H9 (cell line): ENCODE data around the gene CDH23. TPM values are rescaled to one million over a fixed set of nuclear protein-coding genes. Genes with fewer than 3 reads are reported as not detected.

Source experiments
- DNase-seq: peaks from one replicate; pipeline ENCODE4 v3.0.0-alpha.2; 2017
- H2AFZ ChIP-seq: one replicate; pipeline ENCODE4 v1.6.1; 2013; ENCODE audit warnings: mild to moderate bottlenecking, low read length, control low read depth, moderate library complexity
- H2AK5ac ChIP-seq: 2 replicates; pipeline ENCODE4 v1.6.1; 2013; ENCODE audit warnings: low read length, control low read depth, mixed read lengths; ENCODE audit not compliant: insufficient read length
- H2BK120ac ChIP-seq: one replicate; pipeline ENCODE4 v1.6.1; 2013; ENCODE audit warnings: low read depth, mild to moderate bottlenecking, low read length, control low read depth, inconsistent platforms; ENCODE audit not compliant: poor library complexity, severe bottlenecking
- H2BK12ac ChIP-seq: 2 replicates; pipeline ENCODE4 v1.6.1; 2013; ENCODE audit warnings: low read length, control low read depth, mixed read lengths, low read depth; ENCODE audit not compliant: insufficient read length
- H2BK15ac ChIP-seq: 2 replicates; pipeline ENCODE4 v1.6.1; 2013; ENCODE audit warnings: low read depth, low read length, control low read depth
- H2BK20ac ChIP-seq: one replicate; pipeline ENCODE4 v1.6.1; 2013; ENCODE audit warnings: low read depth, mild to moderate bottlenecking, low read length, control low read depth, inconsistent platforms; ENCODE audit not compliant: poor library complexity, severe bottlenecking
- H2BK5ac ChIP-seq: 2 replicates; pipeline ENCODE4 v1.6.1; 2013; ENCODE audit warnings: low read length, control low read depth, mixed read lengths; ENCODE audit not compliant: insufficient read length
- H3K14ac ChIP-seq: 2 replicates; pipeline ENCODE4 v1.6.1; 2013; ENCODE audit warnings: low read length, control low read depth; ENCODE audit not compliant: insufficient read depth
- H3K18ac ChIP-seq: 2 replicates; pipeline ENCODE4 v1.6.1; 2013; ENCODE audit warnings: low read depth, mild to moderate bottlenecking, mixed read lengths, low read length, control low read depth; ENCODE audit not compliant: insufficient read length
- H3K23ac ChIP-seq: 2 replicates; pipeline ENCODE4 v1.6.1; 2013; ENCODE audit warnings: low read length, control low read depth, mixed read lengths, low read depth; ENCODE audit not compliant: insufficient read length
- H3K23me2 ChIP-seq: 2 replicates; pipeline ENCODE4 v1.6.1; 2013; ENCODE audit warnings: low read depth, mild to moderate bottlenecking, mixed read lengths, low read length, control low read depth; ENCODE audit not compliant: insufficient read length, poor library complexity, severe bottlenecking
- H3K27ac ChIP-seq: 2 replicates; pipeline ENCODE4 v1.5.1; 2013; ENCODE audit warnings: low read length, control low read depth, mixed read lengths, low read depth; ENCODE audit not compliant: insufficient read length
- H3K27me3 ChIP-seq: 2 replicates; pipeline ENCODE4 v1.6.1; 2013; ENCODE audit warnings: low read length, control low read depth, inconsistent platforms; ENCODE audit not compliant: insufficient read depth
- H3K4ac ChIP-seq: 2 replicates; pipeline ENCODE4 v1.6.1; 2013; ENCODE audit warnings: low read depth, mild to moderate bottlenecking, control low read depth, inconsistent platforms, low read length, moderate library complexity
- H3K4me1 ChIP-seq: 2 replicates; pipeline ENCODE4 v1.6.1; 2013; ENCODE audit warnings: low read length, control low read depth, inconsistent platforms; ENCODE audit not compliant: insufficient read depth
- H3K4me2 ChIP-seq: 2 replicates; pipeline ENCODE4 v1.6.1; 2013; ENCODE audit warnings: low read length, control low read depth, mixed read lengths; ENCODE audit not compliant: insufficient read length, insufficient read depth
- H3K56ac ChIP-seq: 2 replicates; pipeline ENCODE4 v1.6.1; 2013; ENCODE audit warnings: low read depth, mild to moderate bottlenecking, mixed read lengths, low read length, control low read depth; ENCODE audit not compliant: insufficient read length
- H3K79me1 ChIP-seq: 2 replicates; pipeline ENCODE4 v1.6.1; 2013; ENCODE audit warnings: low read depth, mild to moderate bottlenecking, moderate library complexity, low read length, control low read depth, inconsistent platforms; ENCODE audit not compliant: insufficient read depth, poor library complexity, severe bottlenecking
- H3K79me2 ChIP-seq: 2 replicates; pipeline ENCODE4 v1.6.1; 2013; ENCODE audit warnings: low read length, control low read depth, inconsistent platforms; ENCODE audit not compliant: insufficient read depth
- H3K9ac ChIP-seq: 2 replicates; pipeline ENCODE4 v1.6.1; 2013; ENCODE audit warnings: low read length, control low read depth, mixed read lengths; ENCODE audit not compliant: insufficient read length; ENCODE audit errors: extremely low read depth
- H3K9me3 ChIP-seq: one replicate; pipeline ENCODE4 v1.6.1; 2013; ENCODE audit warnings: low read depth, low read length, inconsistent platforms; ENCODE audit not compliant: control insufficient read depth
- H3T11ph ChIP-seq: one replicate; pipeline ENCODE4 v1.6.1; 2013; ENCODE audit warnings: mild to moderate bottlenecking, low read length, control low read depth, inconsistent platforms
- H4K20me1 ChIP-seq: one replicate; pipeline ENCODE4 v1.6.1; 2013; ENCODE audit not compliant: control insufficient read depth, insufficient read length, insufficient read depth
- H4K5ac ChIP-seq: 2 replicates; pipeline ENCODE4 v1.6.1; 2013; ENCODE audit warnings: low read depth, mild to moderate bottlenecking, mixed read lengths, low read length, control low read depth; ENCODE audit not compliant: insufficient read length
- H4K8ac ChIP-seq: replicated peaks from 2 replicates; pipeline ENCODE4 v1.6.1; 2013; ENCODE audit warnings: low read length, control low read depth, mixed read lengths, low read depth; ENCODE audit not compliant: insufficient read length
- H4K91ac ChIP-seq: 2 replicates; pipeline ENCODE4 v1.6.1; 2013; ENCODE audit warnings: low read depth, mild to moderate bottlenecking, moderate library complexity, mixed read lengths, low read length, control low read depth; ENCODE audit not compliant: insufficient read length
- H3K27ac Mint-ChIP-seq, 3 experiments: 2 replicates in 2 of 3; 3 replicates in 1 of 3; pipeline ENCODE4 v1.8.0; 2020 to 2021; ENCODE audit warnings: mixed read lengths in 3 of 3, mild to moderate bottlenecking in 1 of 3, moderate library complexity in 1 of 3
- H3K27me3 Mint-ChIP-seq: 2 replicates; pipeline ENCODE4 v1.8.0; 2021; ENCODE audit warnings: low read depth, mild to moderate bottlenecking, moderate library complexity, mixed read lengths
- H3K36me3 Mint-ChIP-seq, 3 experiments: 2 replicates in 2 of 3; 3 replicates in 1 of 3; pipeline ENCODE4 v1.8.0; 2020 to 2021; ENCODE audit warnings: low read depth in 3 of 3, mixed read lengths in 3 of 3; ENCODE audit not compliant: insufficient read depth in 1 of 3
- H3K4me1 Mint-ChIP-seq, 2 experiments: 2 replicates each; pipeline ENCODE4 v1.8.0; 2020; ENCODE audit warnings: mixed read lengths in 2 of 2
- H3K4me3 Mint-ChIP-seq, 2 experiments: 2 replicates in 1 of 2; 3 replicates in 1 of 2; pipeline ENCODE4 v1.8.0; 2020 to 2021; ENCODE audit warnings: mild to moderate bottlenecking in 2 of 2, mixed read lengths in 2 of 2, moderate library complexity in 1 of 2
- H3K9me3 Mint-ChIP-seq, 2 experiments: 2 replicates in 1 of 2; 3 replicates in 1 of 2; pipeline ENCODE4 v1.8.0; 2020; ENCODE audit warnings: mild to moderate bottlenecking in 2 of 2, mixed read lengths in 2 of 2, moderate library complexity in 1 of 2
- CTCF ChIP-seq: fragments of 200-600 bp; sonication (generic); conservative IDR thresholded peaks from 3 replicates; pipeline ENCODE4 v1.8.0; 2021; ENCODE audit warnings: antibody characterized with exemption, mild to moderate bottlenecking
- WGBS: extraction: QIAGEN DNeasy Blood & Tissue Kit; methylation state at CpG from one replicate; pipeline ENCODE4 v1.1.7; 2013; ENCODE audit warnings: missing lambda C conversion rate, low lambda C conversion rate, mixed read lengths; ENCODE audit not compliant: insufficient read length; ENCODE audit errors: extremely low coverage; 5-methylcytosine and 5-hydroxymethylcytosine counted together
- total RNA-seq: library from RNA; stranded (reverse); gene quantifications from 2 replicates; pipeline ENCODE4 v1.2.1, GENCODE V29; 2021

CDH23 gene
- total RNA-seq, 1 experiment from 2014 or later: 2.1 TPM

- H2BK12ac ChIP-seq: no peak overlapping the region
- H3K23ac ChIP-seq: no peak overlapping the region
- no peaks in the 10 kb centered on the region for H3K4me1 ChIP-seq
- no peak for DNase-seq
- no peaks in the 10 kb centered on the region for H3K79me2 ChIP-seq
- no peak overlapping the region for H2BK5ac ChIP-seq
- H3K4me2 ChIP-seq: no peak overlapping the region
- H3T11ph ChIP-seq: no peak overlapping the region
- no peak overlapping the region for H4K8ac ChIP-seq
- no peaks in the 10 kb centered on the region for H3K79me1 ChIP-seq
- no peaks in the 10 kb centered on the region for H3K36me3 Mint-ChIP-seq
- no peak overlapping the region for H2BK15ac ChIP-seq
- H3K23me2 ChIP-seq: no peaks in the 10 kb centered on the region
- H3K27me3 Mint-ChIP-seq: peaks cover 17% of the 10 kb centered on the region
- no peak overlapping the region for H3K56ac ChIP-seq
- no peak overlapping the region for H3K14ac ChIP-seq
- no peak overlapping the region for H3K18ac ChIP-seq
- H3K4ac ChIP-seq: no peak overlapping the region
- H3K4me3 Mint-ChIP-seq: no peak overlapping the region
- no peaks in the 10 kb centered on the region for H4K20me1 ChIP-seq
- no peaks in the 10 kb centered on the region for H3K9me3 ChIP-seq
- H3K4me1 Mint-ChIP-seq: peaks cover 7 to 9% of the 10 kb centered on the region in 2 experiments
- no CpG with 5 or more reads among the region's 9 CpGs for WGBS
- H2BK120ac ChIP-seq: no peak overlapping the region
- TF ChIP-seq CTCF: no peak
- no peak overlapping the region for H2BK20ac ChIP-seq
- H2AK5ac ChIP-seq: no peak overlapping the region
- H4K91ac ChIP-seq: no peak overlapping the region
- no peak overlapping the region for H2AFZ ChIP-seq
- no peak overlapping the region for H4K5ac ChIP-seq
- no peaks in the 10 kb centered on the region for H3K9me3 Mint-ChIP-seq
- H3K9ac ChIP-seq: no peak overlapping the region
- H3K27ac ChIP-seq: no peak overlapping the region
- H3K27me3 ChIP-seq: no peaks in the 10 kb centered on the region
- H3K27ac Mint-ChIP-seq: peak overlapping the region in 1 of 3 experiments; percentile 30; a peak in 3 of 7 replicates
Observed at GRCh38 chr10:71424496-71425194, 27.9 kb downstream of the CDH23 start.
